ENCODE data around the gene AP2A1.
A peak's percentile ranks its signal among the peaks of the same experiment; 100 is the strongest.

The AP2A1 gene

GRCh38 chr19:49795615-49796014 lies 28.8 kb downstream of the AP2A1 start:
- no peak for DNase-seq

- no peak for DNase-seq
Measured at GRCh38 chr19:49798574-49798973, 31.8 kb downstream of the AP2A1 start.

- no peak for DNase-seq
Measured at GRCh38 chr19:49799271-49799797, 32.5 kb downstream of the AP2A1 start.

GRCh38 chr19:49799798-49800376 lies 33.1 kb downstream of the AP2A1 start:
- peak; percentile 31 for DNase-seq

GRCh38 chr19:49800771-49801170 lies 34.0 kb downstream of the AP2A1 start:
- DNase-seq: no peak

GRCh38 chr19:49801401-49801888 lies 34.6 kb downstream of the AP2A1 start:
- DNase-seq: no peak

GRCh38 chr19:49801966-49802661 lies 35.3 kb downstream of the AP2A1 start:
- no peak for DNase-seq

GRCh38 chr19:49802836-49803528 lies 36.2 kb downstream of the AP2A1 start:
- DNase-seq: no peak

GRCh38 chr19:49803529-49803856 lies 36.7 kb downstream of the AP2A1 start:
- no peak for DNase-seq

- DNase-seq: no peak
Measured at GRCh38 chr19:49805822-49806619, 39.2 kb downstream of the AP2A1 start.

- DNase-seq: no peak
Measured at GRCh38 chr19:49806620-49806959, 39.8 kb downstream of the AP2A1 start.

GRCh38 chr19:49807058-49807903 lies 40.5 kb downstream of the AP2A1 start:
- DNase-seq: no peak

GRCh38 chr19:49807904-49808675 lies 41.3 kb downstream of the AP2A1 start:
- DNase-seq: no peak

- DNase-seq: peak; percentile 85
Measured at GRCh38 chr19:49808711-49809159, 41.9 kb downstream of the AP2A1 start.

GRCh38 chr19:49809160-49809940 lies 42.5 kb downstream of the AP2A1 start:
- no peak for DNase-seq

- DNase-seq: no peak
Measured at GRCh38 chr19:49809941-49810389, 43.2 kb downstream of the AP2A1 start.

- no peak for DNase-seq
Measured at GRCh38 chr19:49811328-49811727, 44.5 kb downstream of the AP2A1 start.

- DNase-seq: peak; percentile 21
Measured at GRCh38 chr19:49812452-49812996, 45.7 kb downstream of the AP2A1 start.

GRCh38 chr19:49812997-49813861 lies 46.4 kb downstream of the AP2A1 start, which contains the start of gene FUZ:
FUZ (minus strand) TSS chr19:49813292; CDS start chr19:49813106, 186 bp downstream.
- peak; percentile 88 for DNase-seq
